ENCODE measurements around the gene TFEB.

TFEB gene

GRCh38 chr6:41741625-41742490, 6.5 kb upstream of the TFEB start:
- WGBS (ENCODE audit: extremely low coverage, insufficient coverage, insufficient read length), result no CpG with 5 or more reads among the region's 20 CpGs

GRCh38 chr6:41740366-41741162, 5.2 kb upstream of the TFEB start:
- no peaks in the 10 kb centered on the region for H3K27me3 ChIP-seq (ENCODE audit: insufficient read depth, low read length)
- peak overlapping the region; percentile 63 for H2BK120ac ChIP-seq (ENCODE audit: insufficient read depth, low read length, poor library complexity)
- H4K8ac ChIP-seq (ENCODE audit: low read depth, low read length), result peak overlapping the region; percentile 64
- peaks cover 2% of the 10 kb centered on the region for H3K79me2 ChIP-seq (ENCODE audit: control insufficient read depth, insufficient read depth, low read length, poor library complexity)
- no peaks in the 10 kb centered on the region for H3K36me3 ChIP-seq (ENCODE audit: control insufficient read depth in 1 of 2, insufficient read depth in 2 of 2, low read length in 2 of 2)
- peak overlapping the region; percentile 82 for H2AK5ac ChIP-seq (ENCODE audit: low read length)
- H2BK12ac ChIP-seq (ENCODE audit: low read length), result peak overlapping the region; percentile 81
- no peak overlapping the region for H3K9ac ChIP-seq (ENCODE audit: low read length)
- H3K4me2 ChIP-seq (ENCODE audit: low read length), result no peak overlapping the region
- H3K4ac ChIP-seq (ENCODE audit: low read depth, low read length), result peak overlapping the region; percentile 41
- peak overlapping the region; percentile 58 for H3K18ac ChIP-seq (ENCODE audit: low read length)
- peak overlapping the region; percentile 11 for H3K27ac ChIP-seq (ENCODE audit: low read depth, low read length)
- H3K79me1 ChIP-seq (ENCODE audit: low read length), result peaks cover 32% of the 10 kb centered on the region
- H4K12ac ChIP-seq (ENCODE audit: low read depth, low read length), result no peak overlapping the region
- H3K4me1 ChIP-seq (ENCODE audit: control insufficient read depth in 1 of 2, insufficient read depth in 2 of 2, low read length in 2 of 2), result peaks cover 24 to 33% of the 10 kb centered on the region in 2 experiments
- no peak overlapping the region for H2AFZ ChIP-seq (ENCODE audit: insufficient read depth, low read length, poor library complexity)
- H3K9me3 ChIP-seq (ENCODE audit: insufficient read depth, low read depth, low read length), result no peaks in the 10 kb centered on the region
- no peak overlapping the region for H3K4me3 ChIP-seq (ENCODE audit: low read depth, low read length)
- peak overlapping the region; percentile 89 for H4K91ac ChIP-seq (ENCODE audit: low read depth, low read length)
- no peak for DNase-seq
- H3K23ac ChIP-seq (ENCODE audit: low read length), result no peak overlapping the region
- WGBS (ENCODE audit: extremely low coverage, insufficient coverage, insufficient read length), result no CpG with 5 or more reads among the region's 13 CpGs
- H3K14ac ChIP-seq (ENCODE audit: low read length), result peak overlapping the region; percentile 79
- H2BK5ac ChIP-seq (ENCODE audit: low read depth, low read length, poor library complexity), result peak overlapping the region; percentile 37

More at GRCh38 chr6:41741625-41742490, 6.5 kb upstream of the TFEB start:
- Histone ChIP-seq H3K9ac (ENCODE audit: low read length) (no peak overlapping the region), H2BK5ac (ENCODE audit: low read depth, low read length, poor library complexity) (peak overlapping the region; percentile 35), H3K4me2 (ENCODE audit: low read length) (no peak overlapping the region), H3K79me1 (ENCODE audit: low read length) (peaks cover 26% of the 10 kb centered on the region), H3K79me2 (ENCODE audit: control insufficient read depth, insufficient read depth, low read length, poor library complexity) (peaks cover 2% of the 10 kb centered on the region), H2BK12ac (ENCODE audit: low read length) (peak overlapping the region; percentile 1), H3K9me3 (ENCODE audit: insufficient read depth, low read depth, low read length) (no peaks in the 10 kb centered on the region), H3K14ac (ENCODE audit: low read length) (peak overlapping the region; percentile 3), H3K27ac (ENCODE audit: low read depth, low read length) (peak overlapping the region; percentile 51), H3K23ac (ENCODE audit: low read length) (no peak overlapping the region), H3K18ac (ENCODE audit: low read length) (peak overlapping the region; percentile 4), H2AK5ac (ENCODE audit: low read length) (peak overlapping the region; percentile 16), H2BK120ac (ENCODE audit: insufficient read depth, low read length, poor library complexity) (peak overlapping the region; percentile 84), H2AFZ (ENCODE audit: insufficient read depth, low read length, poor library complexity) (no peak overlapping the region), H3K4ac (ENCODE audit: low read depth, low read length) (no peak overlapping the region), H3K36me3 (ENCODE audit: control insufficient read depth in 1 of 2, insufficient read depth in 2 of 2, low read length in 2 of 2) (no peaks in the 10 kb centered on the region), H4K12ac (ENCODE audit: low read depth, low read length) (no peak overlapping the region), H3K4me1 (ENCODE audit: control insufficient read depth in 1 of 2, insufficient read depth in 2 of 2, low read length in 2 of 2) (peaks cover 21 to 29% of the 10 kb centered on the region in 2 experiments), H4K91ac (ENCODE audit: low read depth, low read length) (peak overlapping the region; percentile 80), H3K4me3 (ENCODE audit: low read depth, low read length) (no peak overlapping the region), H3K27me3 (ENCODE audit: insufficient read depth, low read length) (no peaks in the 10 kb centered on the region), H4K8ac (ENCODE audit: low read depth, low read length) (peak overlapping the region; percentile 25)
- DNase-seq, result peak; percentile 83 to 93

- Histone ChIP-seq H3K4ac (ENCODE audit: low read depth, low read length) (no peak overlapping the region), H3K14ac (ENCODE audit: low read length) (no peak overlapping the region), H4K8ac (ENCODE audit: low read depth, low read length) (no peak overlapping the region), H3K23ac (ENCODE audit: low read length) (no peak overlapping the region), H2BK12ac (ENCODE audit: low read length) (no peak overlapping the region), H3K4me2 (ENCODE audit: low read length) (no peak overlapping the region), H2BK120ac (ENCODE audit: insufficient read depth, low read length, poor library complexity) (no peak overlapping the region), H3K36me3 (ENCODE audit: control insufficient read depth in 1 of 2, insufficient read depth in 2 of 2, low read length in 2 of 2) (no peaks in the 10 kb centered on the region), H3K4me1 (ENCODE audit: control insufficient read depth in 1 of 2, insufficient read depth in 2 of 2, low read length in 2 of 2) (peaks cover 24 to 36% of the 10 kb centered on the region in 2 experiments), H3K79me1 (ENCODE audit: low read length) (peaks cover 36% of the 10 kb centered on the region), H4K91ac (ENCODE audit: low read depth, low read length) (no peak overlapping the region), H2AFZ (ENCODE audit: insufficient read depth, low read length, poor library complexity) (no peak overlapping the region), H3K27me3 (ENCODE audit: insufficient read depth, low read length) (no peaks in the 10 kb centered on the region), H3K4me3 (ENCODE audit: low read depth, low read length) (no peak overlapping the region), H3K9me3 (ENCODE audit: insufficient read depth, low read depth, low read length) (no peaks in the 10 kb centered on the region), H3K18ac (ENCODE audit: low read length) (no peak overlapping the region), H3K79me2 (ENCODE audit: control insufficient read depth, insufficient read depth, low read length, poor library complexity) (peaks cover 6% of the 10 kb centered on the region), H4K12ac (ENCODE audit: low read depth, low read length) (no peak overlapping the region), H2AK5ac (ENCODE audit: low read length) (no peak overlapping the region), H2BK5ac (ENCODE audit: low read depth, low read length, poor library complexity) (no peak overlapping the region), H3K27ac (ENCODE audit: low read depth, low read length) (peak overlapping the region; percentile 59), H3K9ac (ENCODE audit: low read length) (no peak overlapping the region)
- no CpG with 5 or more reads among the region's 4 CpGs for WGBS (ENCODE audit: extremely low coverage, insufficient coverage, insufficient read length)
- peak in 1 of 2 donors; percentile 77 for DNase-seq
Observed at GRCh38 chr6:41739041-41739440, 3.6 kb upstream of the TFEB start.

GRCh38 chr6:41737591-41738130, 2.3 kb upstream of the TFEB start:
- Histone ChIP-seq H3K23ac (ENCODE audit: low read length) (no peak overlapping the region), H3K14ac (ENCODE audit: low read length) (no peak overlapping the region), H2AK5ac (ENCODE audit: low read length) (no peak overlapping the region), H3K27me3 (ENCODE audit: insufficient read depth, low read length) (no peaks in the 10 kb centered on the region), H4K8ac (ENCODE audit: low read depth, low read length) (no peak overlapping the region), H3K79me2 (ENCODE audit: control insufficient read depth, insufficient read depth, low read length, poor library complexity) (peaks cover 10% of the 10 kb centered on the region), H3K4me1 (ENCODE audit: control insufficient read depth in 1 of 2, insufficient read depth in 2 of 2, low read length in 2 of 2) (peaks cover 38 to 40% of the 10 kb centered on the region in 2 experiments), H3K79me1 (ENCODE audit: low read length) (peaks cover 43% of the 10 kb centered on the region), H4K12ac (ENCODE audit: low read depth, low read length) (no peak overlapping the region), H3K36me3 (ENCODE audit: control insufficient read depth in 1 of 2, insufficient read depth in 2 of 2, low read length in 2 of 2) (no peaks in the 10 kb centered on the region), H2BK120ac (ENCODE audit: insufficient read depth, low read length, poor library complexity) (no peak overlapping the region), H3K4me3 (ENCODE audit: low read depth, low read length) (no peak overlapping the region), H2AFZ (ENCODE audit: insufficient read depth, low read length, poor library complexity) (no peak overlapping the region), H2BK12ac (ENCODE audit: low read length) (peak overlapping the region; percentile 15), H4K91ac (ENCODE audit: low read depth, low read length) (no peak overlapping the region), H3K9ac (ENCODE audit: low read length) (no peak overlapping the region), H3K18ac (ENCODE audit: low read length) (no peak overlapping the region), H3K27ac (ENCODE audit: low read depth, low read length) (no peak overlapping the region), H3K4me2 (ENCODE audit: low read length) (no peak overlapping the region), H3K4ac (ENCODE audit: low read depth, low read length) (no peak overlapping the region), H2BK5ac (ENCODE audit: low read depth, low read length, poor library complexity) (no peak overlapping the region), H3K9me3 (ENCODE audit: insufficient read depth, low read depth, low read length) (no peaks in the 10 kb centered on the region)
- no peak for DNase-seq
- no CpG with 5 or more reads among the region's 6 CpGs for WGBS (ENCODE audit: extremely low coverage, insufficient coverage, insufficient read length)
